AG09319 (cell line): ENCODE results near the gene NBEA.

ENCODE experiments used
- DNase-seq: peaks from one replicate; pipeline ENCODE4 v3.0.0-alpha.2; 2010; ENCODE audit warnings: low read depth; ENCODE audit errors: extremely low read depth
- CTCF ChIP-seq: IDR thresholded peaks from 2 replicates; pipeline ENCODE4 v1.5.1; 2011; ENCODE audit warnings: low read depth, mild to moderate bottlenecking, inconsistent platforms, low read length, moderate library complexity

Gene NBEA

GRCh38 chr13:35501661-35502235 lies 559.7 kb downstream of the NBEA start:
- no peak for DNase-seq
- no peak for TF ChIP-seq CTCF

DNA sequence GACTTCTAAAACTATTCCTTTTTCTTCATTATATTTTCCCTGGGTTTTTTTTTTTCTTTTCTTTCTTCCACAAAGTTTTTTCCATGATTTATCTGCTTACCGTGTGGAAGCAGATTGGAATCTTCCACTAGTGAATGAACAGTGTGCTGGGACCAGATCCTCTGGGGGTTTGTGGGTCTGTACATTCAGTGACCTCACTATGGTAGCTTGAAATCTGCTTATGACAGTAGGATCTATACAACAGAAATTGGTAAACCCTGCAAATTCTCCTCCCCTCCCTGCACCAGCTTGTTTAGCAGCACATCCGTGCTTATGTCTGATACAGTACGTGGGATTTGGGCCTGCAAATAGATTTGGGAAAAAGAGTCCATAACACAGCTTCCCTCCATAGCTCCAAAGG lies 560.4 kb downstream of the NBEA start:
- no peak for TF ChIP-seq CTCF
- DNase-seq, result no peak

GRCh38 chr13:35512271-35512920 lies 570.3 kb downstream of the NBEA start:
- no peak for TF ChIP-seq CTCF
- peak; percentile 77 for DNase-seq

GRCh38 chr13:35514061-35514477 lies 572.0 kb downstream of the NBEA start:
- no peak for DNase-seq
- TF ChIP-seq CTCF, result no peak

- DNase-seq, result no peak
- no peak for TF ChIP-seq CTCF
These were observed 572.9 kb downstream of the NBEA start for GRCh38 chr13:35514801-35515502.

GRCh38 chr13:35518337-35518946 lies 576.4 kb downstream of the NBEA start:
- TF ChIP-seq CTCF, result no peak
- DNase-seq, result no peak

DNA sequence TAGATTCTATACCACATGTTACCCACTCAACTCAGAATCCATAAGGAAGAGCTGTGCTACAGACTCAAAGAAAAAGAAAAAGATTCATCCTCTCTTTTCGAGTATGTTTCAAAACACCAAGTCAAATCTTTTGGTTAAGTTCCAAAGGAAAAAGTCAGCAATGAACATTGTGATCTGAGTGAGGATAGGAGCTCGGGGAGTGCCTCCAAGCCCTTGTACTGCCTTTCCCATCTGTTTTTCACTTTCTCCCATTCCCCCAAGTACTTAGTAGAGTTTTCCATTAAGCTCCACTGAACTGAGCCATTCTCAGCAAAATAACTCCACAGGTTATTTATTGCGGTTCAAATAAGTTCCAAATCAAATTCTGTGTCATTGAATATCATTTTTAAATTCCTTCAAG lies 582.1 kb downstream of the NBEA start:
- no peak for TF ChIP-seq CTCF
- no peak for DNase-seq
